GM23248 (cell line): ENCODE measurements around the gene NDUFA5. TPM values are rescaled to one million over a fixed set of nuclear protein-coding genes. Genes with fewer than 3 reads are reported as not detected.
A peak's percentile ranks its signal among the peaks of the same experiment; 100 is the strongest.
"Not testable (repeated sequence)": the region's sequence is repeated elsewhere in the genome, so short reads cannot be mapped to it uniquely, and the experiment has no call there.

ENCODE experiments used
- DNase-seq: peaks from one replicate; pipeline ENCODE4 v3.0.0-alpha.2; 2015
- H2AFZ ChIP-seq: fragments of 200-600 bp; sonication (generic); 2 replicates; pipeline ENCODE4 v1.6.1; 2016; ENCODE audit warnings: antibody characterized with exemption
- H3F3A ChIP-seq: fragments of 200-600 bp; sonication (generic); 2 replicates; pipeline ENCODE4 v1.6.1; 2016; ENCODE audit warnings: mild to moderate bottlenecking, antibody characterized with exemption, mixed run types; ENCODE audit not compliant: insufficient read depth
- H3K27ac ChIP-seq: fragments of 200-600 bp; sonication (generic); 2 replicates; pipeline ENCODE4 v1.5.1; 2016; ENCODE audit warnings: mild to moderate bottlenecking
- H3K27me3 ChIP-seq: fragments of 200-600 bp; sonication (generic); replicated peaks from 2 replicates; pipeline ENCODE4 v1.6.1; 2016; ENCODE audit warnings: mild to moderate bottlenecking; ENCODE audit not compliant: insufficient read depth
- H3K36me3 ChIP-seq: fragments of 200-600 bp; sonication (generic); 2 replicates; pipeline ENCODE4 v1.6.1; 2016; ENCODE audit warnings: low read depth, mild to moderate bottlenecking
- H3K4me1 ChIP-seq: fragments of 200-600 bp; sonication (generic); 2 replicates; pipeline ENCODE4 v1.6.1; 2016; ENCODE audit warnings: mild to moderate bottlenecking; ENCODE audit not compliant: insufficient read depth
- H3K4me2 ChIP-seq: fragments of 200-600 bp; sonication (generic); one replicate; pipeline ENCODE4 v1.6.1; 2016; ENCODE audit warnings: mild to moderate bottlenecking; ENCODE audit not compliant: unreplicated experiment
- H3K4me3 ChIP-seq: fragments of 200-600 bp; sonication (generic); 2 replicates; pipeline ENCODE4 v1.5.1; 2016; ENCODE audit warnings: mild to moderate bottlenecking
- H3K79me2 ChIP-seq: fragments of 200-600 bp; sonication (generic); 2 replicates; pipeline ENCODE4 v1.6.1; 2016; ENCODE audit warnings: mild to moderate bottlenecking; ENCODE audit not compliant: insufficient read depth
- H3K9ac ChIP-seq: fragments of 200-600 bp; sonication (generic); 2 replicates; pipeline ENCODE4 v1.6.1; 2016; ENCODE audit warnings: mild to moderate bottlenecking
- H3K9me2 ChIP-seq: fragments of 200-600 bp; sonication (generic); 2 replicates; pipeline ENCODE4 v1.6.1; 2016; ENCODE audit warnings: mixed run types, mild to moderate bottlenecking, moderate library complexity; ENCODE audit not compliant: insufficient read depth
- H3K9me3 ChIP-seq: fragments of 200-600 bp; sonication (generic); one replicate; pipeline ENCODE4 v1.6.1; 2017; ENCODE audit warnings: low read depth
- H4K20me1 ChIP-seq: fragments of 200-600 bp; sonication (generic); 2 replicates; pipeline ENCODE4 v1.6.0; 2016; ENCODE audit not compliant: insufficient read depth
- EZH2 ChIP-seq: fragments of 200-600 bp; sonication (generic); IDR thresholded peaks from 2 replicates; pipeline ENCODE4 v1.6.1; 2018; ENCODE audit warnings: antibody characterized with exemption, mild to moderate bottlenecking; ENCODE audit not compliant: insufficient read depth, poor library complexity, severe bottlenecking
- EZH2phosphoT487 ChIP-seq: fragments of 200-600 bp; sonication (generic); IDR thresholded peaks from 2 replicates; pipeline ENCODE4 v1.6.1; 2018; ENCODE audit warnings: antibody characterized with exemption, moderate library complexity, mild to moderate bottlenecking, low read depth; ENCODE audit not compliant: insufficient read depth
- WGBS, 2 experiments: methylation state at CpG; one replicate each; pipeline ENCODE4 v1.1.6; 2015 to 2017; ENCODE audit warnings: low lambda C conversion rate in 2 of 2, low coverage in 1 of 2; ENCODE audit errors: missing lambda C conversion rate in 2 of 2; 5-methylcytosine and 5-hydroxymethylcytosine counted together
- in situ Hi-C: fragments of 300-500 bp; cut with MboI; formaldehyde crosslinking; loops from 2 replicates; pipeline ENCODE4 v1.15.0; 2020
- polyA plus RNA-seq: library from polyadenylated mRNA; unstranded; fragments of >200 nt; fragmentation: Nextera tagmentation; extraction: Ambion mirVana; gene quantifications from 2 replicates; pipeline ENCODE4 v1.2.1, GENCODE V29; 2016
- total RNA-seq: library from RNA; depleted of rRNA; stranded (reverse); fragments of >200 nt; shearing (Covaris generic); gene quantifications from 2 replicates; pipeline ENCODE4 v1.2.3, GENCODE V29; 2014

Gene NDUFA5
- total and polyA plus RNA-seq, 2 experiments from 2014 or later = 52.4 to 110 TPM

DNA sequence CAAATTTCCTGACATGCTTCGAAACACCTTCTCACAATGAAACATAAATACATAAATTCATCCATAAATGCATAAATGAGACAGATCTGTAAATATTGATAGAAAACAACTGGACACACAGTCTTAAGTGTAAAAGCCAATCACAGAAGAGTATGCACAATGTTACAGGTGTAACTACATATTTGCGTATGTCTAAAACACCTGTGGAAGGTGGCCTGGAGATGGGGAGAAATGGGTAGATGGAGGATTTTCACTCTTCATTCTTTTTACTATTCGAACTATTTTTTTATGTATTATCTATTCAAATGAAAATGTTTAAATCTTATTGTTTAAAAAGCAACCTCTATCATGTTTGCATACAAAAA lies 24.1 kb downstream of the NDUFA5 start:
- 97 to 99% methylated on average over 3 of the region's 3 CpGs for WGBS, 2 experiments
- H3K36me3 ChIP-seq = no peaks in the 10 kb centered on the region
- H3K27ac ChIP-seq = no peak overlapping the region
- no peak overlapping the region for H3K9ac ChIP-seq
- H3K4me3 ChIP-seq = peak overlapping the region; percentile 70; the same call in 1 of the 2 replicates
- no peaks in the 10 kb centered on the region for H3K9me3 ChIP-seq
- H3K79me2 ChIP-seq = no peaks in the 10 kb centered on the region
- 0 out of 2 replicates have a peak overlapping the region, but pooled peaks have one; percentile 92 for H2AFZ ChIP-seq
- peaks cover 12% of the 10 kb centered on the region for H3F3A ChIP-seq
- in situ Hi-C loops = no loop called here
- no peak for TF ChIP-seq EZH2phosphoT487
- peak; percentile 4 for TF ChIP-seq EZH2
- 0 out of 2 replicates have a peak, but pooled peaks cover 3% of the 10 kb centered on the region for H3K27me3 ChIP-seq
- H4K20me1 ChIP-seq = no peaks in the 10 kb centered on the region
- H3K9me2 ChIP-seq = no peaks in the 10 kb centered on the region
- peaks cover 13% of the 10 kb centered on the region for H3K4me1 ChIP-seq
- no peak overlapping the region for H3K4me2 ChIP-seq
- no peak for DNase-seq

DNA sequence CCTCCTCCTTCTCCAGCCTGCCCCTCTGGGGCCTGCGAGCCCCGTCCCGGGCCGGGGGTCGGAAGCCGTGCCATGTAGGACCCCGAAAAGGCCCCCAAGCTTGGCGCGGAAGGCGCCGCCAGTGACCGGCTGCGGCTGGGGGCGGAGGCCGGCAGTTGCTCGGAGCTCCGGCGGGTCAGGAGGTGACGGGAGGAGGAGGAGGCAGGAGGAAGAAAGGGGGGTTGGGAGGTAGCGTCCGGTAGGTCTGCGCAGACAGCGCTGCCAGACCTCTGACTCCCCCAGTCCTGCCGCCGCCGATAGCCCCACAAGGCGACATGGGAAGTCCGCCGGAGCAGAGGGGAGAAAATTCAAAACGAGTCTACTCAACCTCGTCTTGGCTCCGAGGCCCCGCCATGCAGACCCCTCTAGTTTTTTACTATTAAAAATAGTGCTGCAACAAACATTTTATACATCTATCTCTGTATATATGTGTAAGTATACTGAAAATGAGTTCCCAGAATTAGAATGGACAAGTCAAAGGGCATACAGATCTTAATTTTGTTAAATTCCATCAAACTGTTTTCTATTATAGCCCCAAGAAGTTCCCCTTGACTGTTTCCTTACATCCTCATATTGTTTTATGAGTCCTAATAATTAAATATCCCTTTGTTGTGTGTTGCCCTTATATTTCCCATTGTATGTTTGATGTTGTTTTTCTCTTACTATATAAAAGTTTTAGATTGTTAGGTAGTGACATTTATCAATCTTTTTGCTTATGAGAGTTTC lies 24.6 kb downstream of the NDUFA5 start:
- DNase-seq = peak; percentile 32
- in situ Hi-C loops, H3F3A ChIP-seq, H3K36me3 ChIP-seq, H3K4me1 ChIP-seq, H4K20me1 ChIP-seq, H3K27ac ChIP-seq, H3K27me3 ChIP-seq, H3K9me2 ChIP-seq, H3K9me3 ChIP-seq, H3K9ac ChIP-seq, H3K79me2 ChIP-seq: not testable (repeated sequence)
- WGBS, 2 experiments = 3 to 11% methylated on average over 12 to 33 of the region's 33 CpGs
- Histone ChIP-seq H3K4me2 (peak overlapping the region; percentile 48), H3K4me3 (peak overlapping the region; percentile 60), H2AFZ (peak overlapping the region; percentile 74)

DNA sequence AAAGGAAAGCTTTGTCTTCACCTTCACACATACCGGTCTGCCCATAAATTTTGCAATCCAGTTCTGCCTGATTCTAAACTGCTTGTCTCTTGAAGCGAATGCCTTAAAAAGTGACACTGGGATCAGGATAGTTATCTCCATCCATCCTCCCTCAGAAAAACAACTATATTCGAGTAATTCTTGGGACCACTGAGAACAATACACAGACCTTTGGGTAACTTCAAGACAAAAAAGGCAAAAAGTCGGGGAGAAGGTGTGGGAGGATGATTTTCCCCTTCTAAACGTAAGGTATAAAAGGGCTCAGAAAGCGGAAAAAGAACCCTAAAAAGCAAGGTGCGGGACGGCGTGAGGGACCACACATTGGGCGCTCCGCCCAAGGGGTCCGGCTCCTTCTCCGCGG lies 25.3 kb downstream of the NDUFA5 start:
- H3K27ac ChIP-seq, H3K9ac ChIP-seq, H4K20me1 ChIP-seq, H3K36me3 ChIP-seq, H3K79me2 ChIP-seq, H3K9me2 ChIP-seq, H3K4me2 ChIP-seq, H3K27me3 ChIP-seq, H3K9me3 ChIP-seq, H3F3A ChIP-seq, in situ Hi-C loops, DNase-seq, H3K4me1 ChIP-seq: not testable (repeated sequence)
- peak overlapping the region; percentile 74 for H2AFZ ChIP-seq
- peak overlapping the region; percentile 60 for H3K4me3 ChIP-seq
- WGBS, 2 experiments = 14 to 15% methylated on average over 4 to 6 of the region's 14 CpGs

DNA sequence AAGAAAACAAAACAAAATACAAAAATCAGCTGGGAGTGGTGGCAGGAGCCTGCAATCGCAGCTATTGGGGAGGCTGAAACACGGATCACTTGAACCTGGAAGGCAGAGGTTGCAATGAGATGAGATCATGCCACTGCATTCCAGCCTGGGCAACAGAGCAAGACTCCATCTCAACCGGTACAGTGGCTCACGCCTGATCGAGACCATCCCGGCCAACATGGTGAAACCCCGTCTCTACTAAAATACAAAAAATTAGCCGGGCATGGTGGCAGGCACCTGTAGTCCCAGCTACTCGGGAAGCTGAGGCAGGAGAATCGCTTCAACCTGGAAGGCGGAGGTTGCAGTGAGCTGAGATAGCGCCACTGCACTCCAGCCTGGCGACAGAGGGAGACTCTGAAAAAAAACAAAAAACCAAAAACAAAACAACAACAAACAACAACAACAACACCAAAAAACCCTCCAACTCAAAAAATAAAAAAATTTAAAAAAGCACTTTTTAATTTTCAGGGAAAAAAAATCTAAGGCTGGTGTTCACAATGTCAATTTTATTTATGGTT lies 27.5 kb downstream of the NDUFA5 start:
- H3K4me2 ChIP-seq, H2AFZ ChIP-seq, H3F3A ChIP-seq, H3K9ac ChIP-seq, H3K27ac ChIP-seq, H3K4me3 ChIP-seq, H3K36me3 ChIP-seq, H3K79me2 ChIP-seq, DNase-seq, H3K9me3 ChIP-seq, H4K20me1 ChIP-seq, in situ Hi-C loops, H3K9me2 ChIP-seq, H3K4me1 ChIP-seq, H3K27me3 ChIP-seq: not testable (repeated sequence)
- 88 to 94% methylated on average over 11 to 13 of the region's 13 CpGs for WGBS, 2 experiments

DNA sequence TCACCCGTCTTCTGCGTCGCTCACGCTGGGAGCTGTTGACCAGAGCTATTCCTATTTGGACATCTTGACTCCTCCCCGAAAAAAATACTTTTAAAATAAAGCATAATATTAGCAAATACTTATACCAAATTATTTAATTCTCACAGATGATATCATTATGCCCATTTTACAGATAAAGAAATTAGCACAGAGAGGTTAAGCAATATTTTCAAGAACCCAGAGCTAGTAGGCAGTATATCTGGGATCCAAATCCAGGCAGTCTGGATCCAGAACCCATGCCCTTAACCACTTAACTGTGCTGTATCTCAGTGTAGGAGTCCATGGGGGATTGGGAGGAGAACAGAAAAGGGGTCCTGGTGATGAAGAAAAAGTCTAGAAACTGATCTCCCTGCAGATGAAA lies 29.4 kb downstream of the NDUFA5 start:
- no peaks in the 10 kb centered on the region for H3K9me3 ChIP-seq
- WGBS, 2 experiments = 83 to 89% methylated on average over 5 of the region's 5 CpGs
- TF ChIP-seq EZH2phosphoT487 (no peak), EZH2 (no peak)
- H3K9me2 ChIP-seq = no peaks in the 10 kb centered on the region
- H3F3A ChIP-seq = no peaks in the 10 kb centered on the region
- DNase-seq = no peak
- no peaks in the 10 kb centered on the region for H3K4me1 ChIP-seq
- H3K4me3 ChIP-seq = no peak overlapping the region
- H2AFZ ChIP-seq = no peak overlapping the region
- 0 out of 2 replicates have a peak, but pooled peaks cover 3% of the 10 kb centered on the region for H3K27me3 ChIP-seq
- H3K36me3 ChIP-seq = no peaks in the 10 kb centered on the region
- no peak overlapping the region for H3K27ac ChIP-seq
- in situ Hi-C loops = no loop called here
- no peaks in the 10 kb centered on the region for H3K79me2 ChIP-seq
- no peak overlapping the region for H3K9ac ChIP-seq
- no peak overlapping the region for H3K4me2 ChIP-seq
- H4K20me1 ChIP-seq = no peaks in the 10 kb centered on the region

DNA sequence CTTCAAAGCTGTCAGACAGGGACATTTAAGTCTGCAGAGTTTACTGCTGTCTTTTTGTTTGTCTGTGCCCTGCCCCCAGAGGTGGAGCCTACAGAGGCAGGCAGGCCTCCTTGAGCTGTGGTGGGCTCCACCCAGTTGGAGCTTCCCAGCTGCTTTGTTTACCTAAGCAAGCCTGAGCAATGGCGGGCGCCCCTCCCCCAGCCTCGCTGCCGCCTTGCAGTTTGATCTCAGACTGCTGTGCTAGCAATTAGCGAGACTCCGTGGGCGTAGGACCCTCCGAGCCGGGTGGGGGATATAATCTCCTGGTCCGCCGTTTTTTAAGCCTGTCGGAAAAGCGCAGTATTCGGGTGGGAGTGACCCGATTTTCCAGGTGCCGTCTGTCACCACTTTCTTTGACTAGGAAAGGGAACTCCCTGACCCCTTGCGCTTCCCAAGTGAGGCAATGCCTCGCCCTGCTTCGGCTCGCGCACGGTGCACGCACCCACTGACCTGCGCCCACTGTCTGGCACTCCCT lies 29.8 kb downstream of the NDUFA5 start:
- H3K4me3 ChIP-seq, DNase-seq, H3K27me3 ChIP-seq, H3K9me3 ChIP-seq, H3F3A ChIP-seq, H3K36me3 ChIP-seq, H3K27ac ChIP-seq, H3K4me1 ChIP-seq, H3K9ac ChIP-seq, H3K79me2 ChIP-seq, H3K4me2 ChIP-seq, H4K20me1 ChIP-seq, in situ Hi-C loops, H3K9me2 ChIP-seq, H2AFZ ChIP-seq: not testable (repeated sequence)
- 83 to 85% methylated on average over 21 to 24 of the region's 24 CpGs for WGBS, 2 experiments

DNA sequence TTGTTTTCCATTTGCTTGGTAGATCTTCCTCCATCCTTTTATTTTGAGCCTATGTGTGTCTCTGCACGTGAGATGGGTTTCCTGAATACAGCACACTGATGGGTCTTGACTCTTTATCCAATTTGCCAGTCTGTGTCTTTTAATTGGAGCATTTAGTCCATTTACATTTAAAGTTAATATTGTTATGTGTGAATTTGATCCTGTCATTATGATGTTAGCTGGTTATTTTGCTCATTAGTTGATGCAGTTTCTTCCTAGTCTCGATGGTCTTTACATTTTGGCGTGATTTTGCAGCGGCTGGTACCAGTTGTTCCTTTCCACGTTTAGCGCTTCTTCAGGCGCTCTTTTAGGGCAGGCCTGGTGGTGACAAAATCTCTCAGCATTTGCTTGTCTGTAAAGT lies 31.1 kb downstream of the NDUFA5 start:
- H4K20me1 ChIP-seq, H3K9me2 ChIP-seq, H3K4me1 ChIP-seq, H3F3A ChIP-seq, in situ Hi-C loops, H3K79me2 ChIP-seq, H3K4me2 ChIP-seq, H3K36me3 ChIP-seq, DNase-seq, H3K27me3 ChIP-seq, H2AFZ ChIP-seq, H3K9ac ChIP-seq, H3K27ac ChIP-seq, H3K9me3 ChIP-seq, H3K4me3 ChIP-seq: not testable (repeated sequence)
- 80 to 85% methylated on average over 6 of the region's 7 CpGs for WGBS, 2 experiments
